Neural cell (in vitro differentiated cells): ENCODE results near the gene KIFAP3.

Source experiments
- CTCF ChIP-seq: fragments of 450-650 bp; IDR thresholded peaks from 2 replicates; pipeline ENCODE4 v1.5.1; 2014; ENCODE audit warnings: antibody characterized with exemption, mild to moderate bottlenecking, moderate library complexity; ENCODE audit not compliant: poor library complexity, severe bottlenecking
- REST ChIP-seq: IDR thresholded peaks from 2 replicates; pipeline ENCODE4 v1.6.1; 2012; ENCODE audit warnings: borderline replicate concordance

DNA sequence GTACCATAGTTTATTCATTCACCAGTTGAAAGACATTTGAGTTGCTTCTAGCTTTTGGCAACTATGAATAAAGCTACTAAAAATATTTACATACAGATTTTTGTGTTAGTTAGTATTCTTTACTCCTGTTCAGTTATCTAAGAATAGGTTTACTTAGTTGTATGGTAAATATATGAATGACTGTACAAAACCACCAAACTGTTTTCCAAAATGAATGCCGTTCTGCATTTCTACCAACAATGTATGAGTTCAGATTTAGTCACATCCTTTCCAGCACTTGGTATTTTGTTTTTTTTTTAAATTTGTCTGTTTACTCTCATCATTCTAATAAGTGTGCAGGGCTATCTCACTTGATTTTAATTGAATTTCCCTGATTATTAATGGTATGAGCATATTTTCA lies 3.4 kb upstream of the KIFAP3 start:
- TF ChIP-seq CTCF, result no peak
- TF ChIP-seq REST, result no peak
